Activated CD4-positive, CD25-positive, alpha-beta regulatory T cell treated with anti-CD3 and anti-CD28 coated beads, Interleukin-2, amount 50 U/mL, for 24 hours (primary cell): ENCODE data around the gene INTS6L.
A peak's percentile ranks its signal among the peaks of the same experiment; 100 is the strongest.

Experiments used
- ATAC-seq, 2 donors: fragments of 150-1000 bp; cut with Tn5 transposase; one replicate each; pipeline ENCODE4 v1.10.0; 2021; ENCODE audit warnings: mild to moderate bottlenecking in 1 of 2, moderate library complexity in 1 of 2

The INTS6L gene, protein sequence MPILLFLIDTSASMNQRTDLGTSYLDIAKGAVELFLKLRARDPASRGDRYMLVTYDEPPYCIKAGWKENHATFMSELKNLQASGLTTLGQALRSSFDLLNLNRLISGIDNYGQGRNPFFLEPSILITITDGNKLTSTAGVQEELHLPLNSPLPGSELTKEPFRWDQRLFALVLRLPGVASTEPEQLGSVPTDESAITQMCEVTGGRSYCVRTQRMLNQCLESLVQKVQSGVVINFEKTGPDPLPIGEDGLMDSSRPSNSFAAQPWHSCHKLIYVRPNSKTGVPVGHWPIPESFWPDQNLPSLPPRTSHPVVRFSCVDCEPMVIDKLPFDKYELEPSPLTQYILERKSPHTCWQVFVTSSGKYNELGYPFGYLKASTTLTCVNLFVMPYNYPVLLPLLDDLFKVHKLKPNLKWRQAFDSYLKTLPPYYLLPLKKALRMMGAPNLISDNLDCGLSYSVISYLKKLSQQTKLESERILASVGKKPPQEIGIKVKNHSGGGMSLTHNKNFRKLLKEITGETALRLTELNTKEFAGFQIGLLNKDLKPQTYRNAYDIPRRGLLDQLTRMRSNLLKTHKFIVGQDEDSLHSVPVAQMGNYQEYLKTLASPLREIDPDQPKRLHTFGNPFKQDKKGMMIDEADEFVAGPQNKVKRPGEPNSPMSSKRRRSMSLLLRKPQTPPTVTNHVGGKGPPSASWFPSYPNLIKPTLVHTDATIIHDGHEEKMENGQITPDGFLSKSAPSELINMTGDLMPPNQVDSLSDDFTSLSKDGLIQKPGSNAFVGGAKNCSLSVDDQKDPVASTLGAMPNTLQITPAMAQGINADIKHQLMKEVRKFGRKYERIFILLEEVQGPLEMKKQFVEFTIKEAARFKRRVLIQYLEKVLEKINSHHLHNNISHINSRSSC

DNA sequence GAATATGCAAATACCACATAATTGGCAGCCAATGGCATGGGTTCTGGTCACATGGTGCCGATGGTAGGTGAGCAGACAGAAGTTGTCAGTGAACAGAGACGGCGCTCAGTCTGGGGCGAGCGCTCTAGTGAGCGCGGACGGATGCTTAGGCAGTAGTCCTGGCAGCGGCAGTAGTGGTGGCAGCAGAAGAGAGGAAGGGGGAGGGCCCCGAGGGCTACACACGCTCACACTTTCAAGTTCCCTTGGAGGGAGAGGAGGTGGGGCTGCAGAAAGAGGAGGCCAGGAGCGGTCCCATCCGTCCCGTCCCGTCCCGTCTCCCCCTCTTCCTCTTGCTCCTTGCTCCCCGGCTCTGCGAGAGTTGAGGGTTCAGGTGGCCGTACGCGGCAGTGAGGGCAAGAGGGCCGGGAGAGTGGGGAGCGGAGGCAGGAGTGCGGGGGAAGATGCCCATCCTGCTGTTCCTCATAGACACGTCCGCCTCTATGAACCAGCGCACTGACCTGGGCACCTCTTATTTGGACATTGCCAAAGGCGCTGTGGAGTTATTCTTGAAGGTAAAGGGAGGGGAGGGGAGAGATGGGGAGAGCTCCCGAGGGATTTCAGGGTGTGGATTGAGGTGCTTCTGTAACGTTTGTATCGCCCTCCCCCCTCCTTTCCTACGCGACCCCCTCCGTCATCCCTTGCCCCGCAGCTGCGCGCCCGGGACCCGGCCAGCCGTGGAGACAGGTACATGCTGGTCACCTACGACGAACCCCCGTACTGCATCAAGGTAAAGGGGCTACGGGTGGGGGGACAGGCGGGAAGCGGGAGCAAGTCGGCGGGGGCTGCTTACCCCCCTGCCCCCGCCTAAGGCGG is at the start of gene INTS6L:
Gene INTS6L, plus strand, starts transcription at position 108 of the 852 bp plus-strand sequence. Its CDS starts 333 bp downstream, at position 441.
- peak; percentile 86 for ATAC-seq

DNA sequence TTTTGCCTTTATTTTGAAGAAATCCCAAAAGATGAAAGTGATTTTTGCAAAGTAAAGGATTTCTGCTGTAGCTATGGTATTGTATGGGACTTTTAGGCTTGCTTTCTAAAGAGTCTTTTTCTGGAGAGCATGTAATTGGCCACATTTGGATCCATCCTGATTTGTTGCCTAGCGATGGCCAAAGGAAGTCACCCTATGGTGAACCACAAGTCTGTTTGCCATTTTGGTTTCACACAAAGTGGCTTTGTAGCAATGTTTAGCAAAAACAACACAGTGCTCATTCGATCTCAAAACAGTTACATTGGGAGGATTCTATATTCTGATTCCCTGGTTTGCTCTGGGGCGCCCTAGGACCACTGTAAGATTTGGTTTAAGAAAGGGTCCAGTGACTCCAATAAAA is 44.1 kb upstream of the INTS6L start:
- no peak for ATAC-seq

DNA sequence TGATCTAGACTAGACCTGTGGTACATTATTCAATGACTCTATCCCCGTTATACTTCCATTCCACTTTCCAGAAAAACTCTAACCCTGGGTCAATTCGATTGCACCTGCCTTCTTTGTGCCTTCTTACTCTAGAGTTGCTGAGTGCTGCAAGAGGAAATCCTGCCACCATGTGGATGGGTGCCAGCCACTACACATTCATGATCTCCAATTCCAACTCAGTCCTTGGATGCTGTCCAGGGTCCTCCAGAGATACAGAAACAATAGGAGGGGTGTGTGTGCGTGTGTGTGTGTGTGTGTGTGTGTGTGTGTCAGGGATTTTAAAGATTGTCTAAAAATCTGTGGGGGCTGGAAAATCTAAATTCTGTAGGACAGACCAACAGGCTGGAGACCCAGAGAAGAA is 42.9 kb upstream of the INTS6L start:
- peak in 1 of 2 donors; percentile 33 for ATAC-seq

DNA sequence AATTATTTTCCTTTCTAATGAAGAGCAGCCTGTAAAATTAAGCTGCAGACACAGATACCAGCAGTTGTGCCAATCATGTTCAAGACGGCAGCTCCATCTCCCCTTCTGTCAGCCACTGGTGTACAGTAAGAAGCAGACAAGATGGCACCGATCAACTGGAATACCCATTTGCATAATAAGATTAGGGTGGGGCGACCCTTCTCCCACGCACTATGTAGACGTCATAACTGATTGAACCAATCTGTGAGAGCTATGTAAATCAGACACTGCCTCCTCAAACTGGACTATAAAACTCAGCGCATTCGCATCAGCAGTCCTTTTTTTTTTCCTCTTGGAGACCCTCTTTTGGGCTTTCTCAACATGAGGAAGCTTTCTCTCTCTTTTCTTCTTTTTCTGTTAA is 40.4 kb upstream of the INTS6L start:
- ATAC-seq = no peak

DNA sequence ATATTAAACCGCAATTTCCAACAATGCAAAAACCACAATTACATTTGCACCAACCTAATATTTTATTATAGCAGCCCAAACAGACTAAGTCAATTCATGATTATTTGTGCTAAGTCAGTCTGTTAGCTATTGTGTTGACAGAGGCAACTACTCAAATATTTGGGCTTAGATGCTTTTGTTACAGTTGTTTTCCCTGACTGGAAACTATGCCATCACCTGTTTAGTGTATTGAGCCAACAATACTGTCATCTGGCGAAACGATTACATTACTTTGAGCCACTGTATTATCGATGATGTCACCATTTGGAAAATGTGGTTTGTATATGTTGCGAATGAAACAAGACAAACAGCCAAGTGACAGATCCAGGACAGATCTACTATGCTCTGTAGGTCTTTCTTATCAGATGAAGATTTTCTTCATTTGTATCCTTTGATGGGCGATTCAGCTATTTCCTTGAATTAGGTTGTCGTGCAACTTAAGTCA is 38.7 kb upstream of the INTS6L start:
- no peak for ATAC-seq

DNA sequence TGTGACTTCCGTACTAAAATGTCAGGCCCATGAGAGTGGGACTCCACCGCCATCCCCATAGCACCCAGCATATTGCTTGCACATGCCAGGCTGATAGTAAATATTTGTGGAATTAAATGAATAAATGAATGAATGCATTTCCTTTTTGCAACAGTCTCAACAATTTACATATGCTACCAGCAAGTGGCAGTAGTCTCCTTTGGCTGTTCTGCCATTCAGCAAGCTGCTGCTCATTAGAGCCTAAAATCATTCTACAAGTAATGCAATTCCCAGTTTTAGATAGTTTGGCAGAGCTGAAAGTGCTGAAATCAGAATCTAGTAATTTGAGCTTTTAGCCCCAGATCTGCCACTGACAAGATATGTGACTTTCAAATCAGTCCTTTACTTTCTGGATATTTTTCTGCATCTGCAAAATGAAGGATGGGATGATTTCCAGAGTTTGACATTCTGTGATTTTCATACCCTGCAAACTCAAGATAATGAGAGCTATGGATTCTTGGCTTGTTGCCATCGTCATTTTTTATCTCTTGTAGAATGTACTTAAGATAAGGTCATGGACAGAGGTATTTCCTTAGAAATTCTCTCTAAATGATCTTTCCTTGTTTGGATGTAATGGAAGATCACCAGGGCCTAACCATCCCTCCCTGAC is 35.7 kb upstream of the INTS6L start:
- no peak for ATAC-seq

DNA sequence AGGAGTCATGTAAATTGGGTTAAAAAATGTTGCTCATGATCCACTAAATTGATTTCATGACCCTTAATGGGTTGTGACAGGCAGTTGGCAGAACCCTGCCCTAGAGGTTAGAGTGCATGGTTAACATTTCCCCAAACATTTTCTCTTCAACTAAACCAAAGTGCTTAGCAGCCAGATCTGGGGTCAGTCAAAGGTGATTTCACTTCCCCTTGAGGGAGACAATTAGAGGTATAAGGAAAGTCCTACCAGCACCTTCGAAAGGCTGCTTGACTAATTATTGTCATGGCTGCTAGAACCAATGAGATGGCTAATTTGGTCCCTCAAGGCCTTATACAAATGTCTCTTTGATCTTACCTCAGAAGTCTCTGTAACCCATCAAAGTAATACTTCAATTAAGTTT is 30.9 kb upstream of the INTS6L start:
- ATAC-seq = no peak

DNA sequence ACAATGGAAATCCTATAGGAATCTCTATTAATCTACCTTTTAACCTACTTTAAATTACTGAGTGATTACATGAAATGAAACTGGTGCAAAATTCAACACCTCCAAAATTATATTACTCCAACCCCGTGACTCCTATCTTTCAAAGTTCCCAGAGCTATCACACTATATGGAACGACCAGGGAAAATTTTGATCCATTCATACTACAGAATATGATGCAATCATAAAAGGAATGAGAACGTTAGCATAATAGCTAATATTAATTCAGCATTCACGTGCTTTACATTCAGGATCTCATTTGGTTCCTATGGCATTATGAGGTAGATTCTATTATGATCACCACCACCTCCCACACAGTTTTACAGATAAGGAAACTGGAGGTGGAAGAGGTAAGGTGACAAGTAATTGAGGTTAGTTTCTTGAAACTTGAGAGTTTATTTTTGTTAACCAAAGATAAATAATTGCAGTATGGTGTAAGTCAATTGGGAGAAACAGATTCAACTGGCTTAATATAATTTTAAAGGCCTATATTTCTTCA is 29.4 kb upstream of the INTS6L start:
- no peak for ATAC-seq

DNA sequence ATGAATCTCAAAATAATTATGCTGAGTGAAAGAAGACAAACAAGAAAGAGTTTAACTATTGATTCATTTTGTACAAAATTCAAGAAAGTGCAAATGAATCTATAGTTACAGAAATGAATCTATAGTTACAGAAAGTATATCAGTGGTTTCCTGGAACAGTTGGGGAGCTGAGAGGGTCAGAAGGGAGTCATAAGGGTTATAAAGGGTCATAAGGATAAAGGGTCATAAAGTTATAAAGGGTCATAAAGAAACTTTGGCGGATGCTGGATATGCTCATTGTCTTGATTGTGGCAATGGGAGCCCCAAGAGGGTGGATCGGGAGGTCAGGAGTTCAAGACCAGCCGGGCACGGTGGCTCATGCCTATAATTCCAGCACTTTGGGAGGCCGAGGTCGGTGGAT is 26.0 kb upstream of the INTS6L start:
- ATAC-seq = no peak

DNA sequence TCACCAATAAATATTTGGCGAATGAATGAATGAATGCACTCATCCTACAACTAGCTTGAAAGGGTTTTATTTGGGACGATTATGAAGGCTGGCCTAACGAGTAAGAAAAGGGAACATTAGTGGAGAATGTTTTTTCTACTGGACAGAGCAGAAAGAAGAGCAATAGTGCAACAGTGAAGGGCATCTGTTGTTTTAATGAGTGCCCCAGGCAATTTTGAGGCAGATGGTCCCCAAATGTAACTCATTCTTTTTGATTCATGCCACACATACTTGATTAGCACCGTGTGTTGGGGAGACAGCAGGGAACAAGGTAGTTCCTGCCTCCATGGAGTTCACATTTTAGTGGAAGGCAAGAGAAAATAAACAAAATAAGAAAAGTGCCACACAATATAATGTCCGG is 22.7 kb upstream of the INTS6L start:
- no peak for ATAC-seq

DNA sequence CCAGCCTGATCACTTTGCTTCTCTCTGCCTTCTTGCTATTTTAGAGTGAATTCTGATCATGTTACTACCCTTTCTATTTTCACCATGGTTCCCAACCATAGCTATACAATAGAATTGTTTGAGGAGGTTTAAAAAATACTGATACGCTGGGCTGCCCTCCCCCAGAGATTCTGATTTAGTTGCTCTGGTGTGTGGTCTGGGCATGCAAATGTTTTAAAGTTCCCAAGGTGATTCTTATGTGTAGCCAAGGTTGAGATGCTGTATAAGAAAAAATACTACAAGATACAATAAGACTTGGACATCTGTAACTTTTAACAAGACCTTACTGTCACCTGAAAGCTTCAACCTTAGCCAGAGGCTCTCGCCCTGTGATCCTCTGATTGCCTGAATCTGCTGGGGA is 22.2 kb upstream of the INTS6L start:
- no peak for ATAC-seq

DNA sequence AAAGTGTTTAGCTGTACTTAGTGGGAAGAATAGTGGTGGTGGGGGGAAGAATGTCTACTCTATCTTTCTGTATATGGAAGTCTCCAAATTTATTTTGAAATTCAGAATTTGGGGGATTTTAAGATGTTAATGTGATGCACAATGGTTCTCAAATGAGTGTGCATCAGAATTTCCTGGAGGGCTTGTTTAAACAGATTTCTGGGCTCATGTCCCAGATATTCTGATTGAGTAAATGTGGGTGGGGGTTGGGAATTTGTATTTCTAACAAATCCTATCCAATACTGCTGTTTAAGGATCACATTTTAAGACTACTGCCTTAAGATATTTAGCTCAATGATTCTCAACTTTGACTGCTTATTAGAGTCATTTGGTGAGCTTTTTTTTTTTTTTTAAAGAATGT is 15.1 kb upstream of the INTS6L start:
- no peak for ATAC-seq

DNA sequence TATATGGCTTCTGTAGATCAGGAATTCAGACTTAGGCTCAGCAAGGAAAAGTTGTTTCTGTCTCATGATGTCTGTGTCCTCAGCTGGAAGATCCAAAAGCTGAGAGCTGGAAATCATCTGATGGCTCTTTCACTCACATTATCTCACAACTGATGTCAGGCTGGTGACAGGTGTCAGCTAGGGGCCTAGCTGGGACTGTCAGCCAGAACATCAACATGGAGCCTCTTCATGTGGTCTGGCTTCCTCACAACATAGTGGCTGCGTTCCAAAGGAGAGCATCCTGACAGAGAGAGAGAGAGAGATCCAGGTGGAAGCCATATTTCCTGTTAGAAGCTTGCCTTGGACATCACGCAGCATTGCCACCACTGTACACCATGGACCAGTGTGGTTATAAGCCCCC is 10.6 kb upstream of the INTS6L start:
- ATAC-seq = no peak

DNA sequence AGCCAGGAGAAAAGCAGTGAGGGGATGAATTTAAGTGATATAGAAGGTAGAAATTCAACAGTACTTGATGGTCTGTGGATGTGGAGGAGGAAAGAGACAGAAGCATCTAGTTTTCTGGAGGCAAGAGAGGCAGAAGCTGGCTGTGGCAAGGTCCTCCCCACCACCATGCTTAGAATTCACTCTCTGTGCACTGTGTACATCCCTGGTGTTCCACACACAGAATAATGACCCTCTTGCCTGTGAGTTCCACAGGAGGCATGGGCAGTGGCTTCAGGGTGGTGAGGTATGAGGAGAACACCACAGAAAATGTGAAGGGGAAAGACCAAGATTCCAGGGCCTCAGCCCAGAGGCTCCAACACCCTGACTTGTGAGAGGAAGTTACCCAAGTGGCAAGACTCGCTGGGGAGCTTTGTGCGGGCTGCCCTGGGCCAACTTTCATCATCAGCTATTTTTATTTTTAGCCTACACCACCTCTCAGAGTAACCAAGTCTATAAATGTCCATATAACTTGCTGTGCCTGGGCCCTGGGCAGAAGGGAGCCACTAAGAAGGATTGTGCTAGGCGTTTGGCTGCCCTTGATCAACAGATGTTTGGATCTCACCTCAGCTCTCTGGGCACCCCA is 7.8 kb upstream of the INTS6L start:
- no peak for ATAC-seq

DNA sequence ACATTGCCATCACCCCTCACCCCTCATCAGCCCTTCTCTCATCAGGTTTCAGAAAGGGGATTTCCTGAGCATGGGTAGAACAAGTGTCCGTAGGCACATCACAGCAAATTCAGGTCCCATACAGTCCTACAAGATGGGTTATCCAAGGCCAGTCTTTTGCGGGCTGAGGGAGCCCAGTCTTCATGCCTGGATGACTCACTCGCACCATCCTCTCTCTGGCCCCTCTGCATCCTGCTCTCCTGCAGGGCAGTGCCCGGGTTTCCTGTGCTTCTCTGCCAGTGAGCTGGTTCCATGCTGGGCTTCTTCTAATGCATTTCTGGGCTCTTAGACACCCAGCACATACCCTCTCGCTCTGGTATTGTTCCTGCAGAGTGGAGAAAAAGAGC is 7.3 kb upstream of the INTS6L start:
- no peak for ATAC-seq

DNA sequence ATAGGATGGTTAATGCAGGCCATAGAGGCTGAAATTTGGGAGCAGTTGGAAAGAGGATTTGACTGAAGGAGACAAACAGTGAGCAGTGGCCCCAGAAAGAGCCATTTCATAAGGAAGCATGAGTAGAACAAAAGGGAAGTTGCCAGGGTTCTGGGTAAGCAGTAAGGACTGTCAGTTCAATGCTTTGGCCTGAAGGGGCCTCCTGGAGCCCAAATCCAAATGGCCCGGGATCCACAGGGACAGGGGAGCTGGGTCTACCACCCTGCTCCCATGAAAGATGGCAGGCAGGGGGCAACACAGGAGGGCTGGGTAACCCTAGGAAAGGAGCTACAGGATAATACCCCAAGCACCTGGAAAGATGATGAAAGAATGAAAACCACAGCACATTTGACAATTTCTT is 4.1 kb upstream of the INTS6L start:
- no peak for ATAC-seq

DNA sequence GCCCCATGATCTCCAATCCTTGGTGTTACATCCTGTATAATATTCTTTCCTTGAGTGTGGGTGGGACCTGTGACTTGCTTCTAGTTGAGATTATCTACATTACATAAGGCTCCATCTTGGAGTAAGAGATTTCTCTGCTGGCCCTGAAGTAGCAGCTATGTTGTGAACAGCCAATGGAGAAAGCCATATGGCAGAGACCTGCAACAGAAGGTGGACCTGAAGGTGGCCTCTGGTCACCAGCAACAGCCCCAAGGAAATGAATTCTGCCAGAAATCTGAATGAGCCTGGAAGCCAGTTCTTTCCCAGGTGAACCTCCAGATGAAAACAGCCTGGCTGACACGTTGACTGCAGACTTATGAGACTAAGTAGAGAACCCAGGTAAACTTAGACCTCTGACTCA is 2.3 kb upstream of the INTS6L start:
- no peak for ATAC-seq

DNA sequence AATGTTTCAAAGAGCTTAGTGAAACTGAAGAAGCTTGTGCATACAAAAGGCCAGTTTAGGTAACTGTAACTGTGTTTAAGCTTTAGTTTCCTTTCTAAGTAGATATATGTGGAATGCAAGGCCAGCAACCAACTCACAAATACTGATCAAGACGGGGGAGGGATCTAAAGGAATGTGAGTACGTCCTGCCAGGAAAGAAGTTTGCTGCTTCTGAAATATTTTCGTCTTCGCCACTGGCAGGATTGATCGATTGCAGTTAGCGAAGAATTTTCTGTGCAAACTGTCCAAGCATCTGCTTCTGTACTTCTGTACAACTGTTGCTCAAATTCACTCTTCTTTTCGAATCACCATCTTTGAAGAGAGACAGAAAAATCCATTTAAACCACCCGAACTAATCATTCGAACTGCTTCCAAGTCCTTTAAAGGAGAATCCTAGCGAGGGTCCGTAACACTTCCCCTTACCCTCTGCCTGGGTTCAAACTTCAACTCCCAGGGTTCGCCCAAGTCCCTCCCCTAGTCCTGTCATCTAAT is 373 bp upstream of the INTS6L start:
- ATAC-seq = no peak

DNA sequence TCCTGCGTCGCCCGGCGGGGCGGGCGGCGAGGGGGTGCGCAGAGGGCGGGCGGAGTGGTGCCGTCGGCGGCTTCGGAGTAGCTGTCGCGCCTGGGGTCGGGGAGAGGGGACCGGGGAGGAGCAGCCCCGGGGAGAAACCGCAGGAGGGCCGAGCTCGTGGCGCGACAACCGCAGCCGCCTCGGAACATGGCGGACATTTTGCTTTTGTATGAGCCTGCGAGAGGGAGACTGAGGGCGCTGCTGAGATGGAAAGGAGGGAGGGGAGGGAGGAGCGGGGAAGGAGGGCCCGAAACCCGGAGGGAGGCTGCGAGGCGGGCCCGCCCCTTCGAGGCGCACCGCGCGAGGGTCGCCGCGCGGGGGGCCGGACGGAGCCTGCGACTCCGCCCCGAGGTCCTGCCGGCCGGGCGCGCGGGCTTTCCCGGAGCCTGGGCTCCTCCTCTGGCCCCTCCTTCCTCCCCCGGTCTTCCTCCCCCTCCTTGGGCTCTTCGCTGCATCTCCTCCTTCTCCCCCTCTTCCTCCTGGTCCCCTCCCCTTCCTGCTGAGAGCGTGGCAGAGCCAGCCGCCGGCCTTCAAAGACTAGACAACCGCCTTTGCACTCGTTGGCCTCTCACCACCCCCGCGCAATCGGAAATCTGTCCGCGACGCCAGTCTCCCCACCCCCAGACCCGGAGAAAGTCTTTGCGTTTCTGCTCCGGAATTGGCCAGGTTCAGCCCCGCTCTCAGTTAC is 1.1 kb downstream of the INTS6L start:
- peak; percentile 64 to 69 for ATAC-seq

DNA sequence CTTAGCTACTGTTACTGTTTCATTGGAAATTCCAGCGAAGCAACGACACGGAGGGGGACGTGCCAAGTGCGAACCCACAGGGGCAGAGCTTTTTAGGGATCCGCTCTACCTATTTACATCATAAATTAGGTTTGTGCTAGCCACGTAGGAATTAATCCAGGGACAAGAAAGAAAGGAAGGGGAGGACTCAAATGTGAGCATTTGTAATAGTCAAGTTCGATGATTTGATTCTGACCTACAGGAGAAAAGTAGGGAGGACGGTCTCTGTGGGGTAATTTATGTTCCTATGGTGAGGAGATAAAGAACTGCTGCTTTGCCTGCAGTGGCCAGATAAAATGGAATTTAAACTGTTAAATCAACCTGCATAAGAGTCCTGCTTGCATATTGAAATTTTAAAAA is 1.7 kb downstream of the INTS6L start:
- no peak for ATAC-seq
